ENCODE measurements around the gene TREH.

DNA sequence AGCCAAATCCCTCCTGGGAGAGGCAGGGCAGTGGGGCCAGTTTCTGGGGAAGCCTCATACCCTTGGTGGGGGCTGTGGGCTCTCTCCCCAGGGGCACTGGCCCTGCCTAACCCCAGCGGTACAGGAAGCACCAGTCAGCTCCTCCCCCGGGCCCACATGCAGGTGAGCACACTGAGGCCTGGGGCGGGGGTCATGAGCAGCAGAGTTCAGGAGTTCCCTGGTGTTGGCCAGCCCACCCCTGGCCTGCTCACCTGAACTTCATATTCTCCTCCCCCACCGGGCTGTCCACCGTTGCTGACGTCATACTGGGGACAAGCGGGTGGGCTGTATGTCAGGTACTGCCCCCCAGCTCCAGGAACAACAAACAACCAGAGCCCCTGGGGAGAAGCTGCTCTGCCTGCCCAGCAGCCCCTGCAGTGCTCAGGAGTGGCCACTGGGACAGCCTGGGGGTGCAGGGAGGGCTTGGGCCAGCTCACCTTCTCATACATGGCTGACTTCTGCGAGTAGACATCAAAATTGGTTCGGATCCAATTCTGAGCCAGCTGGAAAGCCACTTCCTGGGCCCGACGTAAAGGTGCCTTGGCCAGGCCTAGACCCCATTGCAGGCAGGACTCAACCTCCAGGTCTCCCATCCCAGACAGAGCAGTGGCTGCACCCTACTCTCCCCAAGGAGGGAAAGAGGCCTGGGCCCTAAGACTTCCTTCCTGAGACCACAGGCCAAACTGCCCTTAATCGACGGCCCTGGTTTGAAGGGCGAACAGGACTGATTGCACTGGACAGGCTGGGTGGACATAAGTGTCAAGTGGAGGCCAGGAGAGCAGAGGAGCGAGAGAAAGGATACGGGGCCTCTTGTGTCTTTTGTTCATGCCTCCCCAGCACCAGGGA lies 20.8 kb downstream of the TREH start:
- TF ChIP-seq, protein P1, sequence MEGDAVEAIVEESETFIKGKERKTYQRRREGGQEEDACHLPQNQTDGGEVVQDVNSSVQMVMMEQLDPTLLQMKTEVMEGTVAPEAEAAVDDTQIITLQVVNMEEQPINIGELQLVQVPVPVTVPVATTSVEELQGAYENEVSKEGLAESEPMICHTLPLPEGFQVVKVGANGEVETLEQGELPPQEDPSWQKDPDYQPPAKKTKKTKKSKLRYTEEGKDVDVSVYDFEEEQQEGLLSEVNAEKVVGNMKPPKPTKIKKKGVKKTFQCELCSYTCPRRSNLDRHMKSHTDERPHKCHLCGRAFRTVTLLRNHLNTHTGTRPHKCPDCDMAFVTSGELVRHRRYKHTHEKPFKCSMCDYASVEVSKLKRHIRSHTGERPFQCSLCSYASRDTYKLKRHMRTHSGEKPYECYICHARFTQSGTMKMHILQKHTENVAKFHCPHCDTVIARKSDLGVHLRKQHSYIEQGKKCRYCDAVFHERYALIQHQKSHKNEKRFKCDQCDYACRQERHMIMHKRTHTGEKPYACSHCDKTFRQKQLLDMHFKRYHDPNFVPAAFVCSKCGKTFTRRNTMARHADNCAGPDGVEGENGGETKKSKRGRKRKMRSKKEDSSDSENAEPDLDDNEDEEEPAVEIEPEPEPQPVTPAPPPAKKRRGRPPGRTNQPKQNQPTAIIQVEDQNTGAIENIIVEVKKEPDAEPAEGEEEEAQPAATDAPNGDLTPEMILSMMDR (conservative IDR thresholded peaks at IDR 0.05) = no peak
- no peak for TF ChIP-seq ZFX (IDR thresholded peaks at IDR 0.05)

Data from C4-2B (cell line).